Fibroblast of skin of abdomen (primary cell): ENCODE data around the gene BRD4.

Source experiments
- DNase-seq: peaks from one replicate; pipeline ENCODE4 v3.0.0-alpha.2; 2013

Gene BRD4

GRCh38 chr19:15313649-15314279, 18.6 kb downstream of the BRD4 start:
- DNase-seq, result no peak

DNA sequence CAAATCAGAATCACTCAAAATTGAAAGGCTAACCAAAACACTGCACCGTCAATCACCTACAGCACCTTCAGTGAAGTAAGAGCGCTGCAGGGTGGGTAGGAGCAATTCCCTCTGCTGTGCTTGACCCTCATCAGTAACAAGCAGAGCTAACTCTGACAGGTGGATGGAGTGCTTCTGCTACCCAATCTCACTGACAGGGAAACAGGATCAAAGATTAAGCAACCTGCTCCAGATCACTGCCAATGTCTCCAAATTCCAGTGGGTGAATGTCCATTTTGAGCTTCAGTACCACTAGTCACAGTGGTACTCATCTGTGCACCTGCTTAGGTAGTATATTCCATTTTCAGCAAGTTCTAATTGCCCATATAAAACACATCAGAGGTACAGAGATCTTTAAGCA, 25.2 kb downstream of the BRD4 start:
- DNase-seq, result no peak

DNA sequence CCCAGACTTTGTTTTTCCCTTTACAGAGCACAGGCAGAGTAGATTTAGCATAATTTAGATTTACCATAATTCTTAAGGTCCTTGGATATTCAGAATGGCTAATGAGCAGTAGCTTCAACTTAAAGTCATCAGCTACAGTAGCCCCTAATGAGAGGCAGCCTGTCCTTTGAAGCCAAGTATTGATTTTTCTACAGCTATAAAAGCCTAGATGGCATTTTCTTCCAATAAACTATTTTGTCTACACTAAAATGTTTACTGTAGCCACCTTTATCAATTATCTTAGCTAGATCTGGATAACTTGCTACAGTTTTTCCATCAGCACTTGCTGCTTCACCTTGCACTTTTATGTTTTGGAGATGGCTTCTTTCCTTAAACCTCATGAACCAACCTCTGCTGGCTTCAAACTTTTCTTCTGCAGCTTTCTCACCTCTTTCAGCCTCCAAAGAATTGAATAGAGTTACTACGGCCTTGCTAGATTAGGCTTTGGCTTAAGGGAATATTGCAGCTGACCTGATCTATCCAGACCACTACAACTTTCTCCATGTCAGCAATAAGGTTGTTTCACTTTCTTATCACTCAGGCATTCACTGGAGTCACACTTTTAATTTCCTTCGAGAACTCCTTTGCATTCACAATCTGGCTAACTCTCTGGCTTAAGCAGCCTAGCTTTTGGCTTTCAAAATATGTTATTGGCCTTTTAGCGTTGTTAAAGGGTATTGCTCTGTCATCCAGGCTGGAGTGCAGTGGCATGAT, 26.6 kb downstream of the BRD4 start:
- DNase-seq, result no peak

DNA sequence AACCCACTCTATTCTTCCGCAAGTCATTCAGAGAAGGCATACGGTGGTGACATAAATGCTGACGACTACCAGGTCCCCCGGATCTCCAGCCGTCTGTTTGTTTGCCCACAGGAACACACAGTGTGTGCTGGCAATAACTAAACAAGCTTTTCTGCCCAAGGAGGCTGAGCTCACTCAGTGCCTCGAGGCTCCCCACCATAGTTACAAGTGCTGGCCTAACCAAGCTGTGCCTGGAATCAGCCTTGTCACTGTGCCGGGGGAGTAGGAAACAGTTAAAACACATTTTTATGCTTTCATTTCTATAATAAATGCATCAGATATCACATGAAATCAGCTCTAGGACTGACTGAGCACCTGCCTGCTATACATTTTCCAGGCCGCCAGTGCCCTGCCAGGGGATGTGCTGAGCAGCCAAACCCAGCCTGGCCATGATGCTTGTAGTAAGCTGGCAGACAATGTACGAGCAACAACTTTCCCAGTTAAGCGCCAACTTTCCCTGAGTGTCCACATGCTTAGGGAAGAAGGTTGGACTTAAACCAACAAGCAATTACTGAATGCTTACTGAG, 28.1 kb downstream of the BRD4 start:
- DNase-seq, result no peak

GRCh38 chr19:15303105-15303780, 29.1 kb downstream of the BRD4 start:
- no peak for DNase-seq

GRCh38 chr19:15300533-15301197, 31.7 kb downstream of the BRD4 start:
- peak; percentile 92 for DNase-seq

DNA sequence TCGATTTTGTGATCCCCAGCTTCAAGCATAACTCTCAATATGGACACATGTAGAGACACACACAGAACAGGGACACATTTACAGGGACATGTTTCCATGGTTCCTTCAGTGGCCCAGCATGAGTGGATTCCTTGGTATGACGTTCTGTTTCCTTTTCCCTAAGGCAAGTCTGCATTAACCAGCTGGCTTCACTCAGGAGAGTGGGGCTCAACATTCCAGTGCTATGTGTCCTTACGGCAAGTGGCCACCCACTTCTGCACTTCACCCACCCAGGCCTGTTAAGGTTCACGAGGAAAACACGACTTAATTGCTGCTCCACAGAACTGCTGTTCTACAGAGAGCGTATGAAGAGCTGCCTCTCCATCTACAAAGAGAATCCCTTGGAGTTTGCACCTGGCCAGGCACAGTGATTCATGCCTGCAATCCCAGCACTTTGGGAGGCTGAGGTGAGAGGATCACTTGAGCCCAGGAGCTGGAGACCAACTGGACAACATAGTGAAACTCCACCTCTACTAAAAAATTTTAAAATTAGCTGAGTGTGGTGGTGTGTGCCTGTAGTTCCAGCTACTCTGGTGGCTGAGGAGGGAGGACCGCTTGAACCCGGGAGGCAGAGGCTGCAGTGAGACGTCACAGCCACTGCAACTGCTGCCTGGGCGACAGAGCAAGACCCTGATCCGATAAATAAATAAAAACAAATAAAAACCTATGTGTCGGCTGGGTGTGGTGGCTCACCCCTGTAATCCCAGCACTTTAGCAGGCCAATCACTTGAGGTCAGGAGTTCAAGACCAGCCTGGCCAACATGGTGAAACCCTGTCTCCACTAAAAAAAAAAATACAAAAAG, 32.5 kb downstream of the BRD4 start:
- DNase-seq, result peak; percentile 84

DNA sequence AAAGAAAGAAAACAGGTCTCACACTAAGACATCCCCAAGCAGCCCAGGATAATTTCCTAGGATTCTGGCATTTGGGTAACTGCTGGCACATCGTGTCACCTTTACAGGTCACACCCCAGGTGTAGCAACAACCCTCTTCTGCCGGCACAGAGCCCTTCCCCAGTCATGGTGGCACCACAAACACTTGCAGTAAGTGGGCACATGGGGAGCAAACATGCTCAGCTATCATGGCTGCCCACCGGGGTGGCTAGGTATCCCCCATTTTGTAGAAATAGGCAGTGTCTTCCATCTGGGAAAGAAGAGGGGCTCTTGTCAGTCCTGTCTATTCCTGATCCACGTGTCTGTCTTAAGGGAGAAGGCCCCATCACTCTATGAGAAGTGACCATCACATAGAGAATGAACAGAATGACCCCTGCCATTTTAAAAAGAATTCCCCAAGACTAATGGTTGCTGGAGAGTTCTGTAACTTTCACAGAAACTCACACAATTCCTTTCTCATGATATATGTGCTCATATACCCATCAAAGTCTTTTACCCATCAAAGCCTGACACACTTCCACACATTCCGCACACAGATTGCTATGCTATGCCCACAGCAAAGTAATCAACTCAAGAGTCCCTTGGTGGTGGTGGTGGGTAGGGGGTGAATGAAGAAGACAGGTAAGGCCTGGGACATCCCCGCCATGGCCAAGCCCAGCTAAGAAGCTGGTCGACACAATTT, 33.3 kb downstream of the BRD4 start:
- DNase-seq, result no peak

DNA sequence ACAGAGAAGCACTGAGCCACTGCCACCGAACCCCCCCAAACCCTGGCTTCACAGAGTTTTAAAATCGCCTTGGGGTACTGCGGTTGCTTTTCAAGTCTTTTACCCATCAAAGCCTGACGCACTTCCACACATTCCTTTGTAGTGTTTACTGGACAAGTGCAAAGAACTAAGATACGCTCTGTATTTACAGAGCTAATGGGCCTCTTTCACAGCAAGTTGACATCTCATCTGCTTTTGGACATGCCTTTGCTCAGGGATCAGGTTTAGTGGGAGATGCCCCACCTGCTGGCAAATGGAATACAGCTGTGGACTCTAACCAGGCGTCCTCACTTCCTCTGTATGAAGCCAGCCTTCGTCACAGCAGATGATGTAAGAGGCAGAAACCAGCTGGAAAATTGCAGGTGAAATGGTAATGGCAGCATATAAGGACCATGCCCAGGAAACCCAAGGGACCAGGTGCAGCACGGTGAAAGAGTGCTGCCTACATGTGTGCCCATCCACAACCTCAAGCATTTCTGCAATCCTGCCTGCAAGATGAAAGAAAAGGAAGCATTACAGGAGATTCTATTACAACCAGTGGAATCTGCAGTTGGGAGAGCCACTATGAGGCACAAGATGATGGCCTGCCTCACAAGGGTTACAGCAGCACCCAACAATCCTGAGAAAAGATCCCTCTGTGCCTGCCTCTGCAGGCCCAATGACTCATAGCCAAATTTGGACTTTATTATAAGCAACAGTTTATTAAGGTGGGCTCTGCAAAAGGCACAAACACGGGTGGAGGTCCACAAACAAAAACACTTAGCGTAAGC, 34.7 kb downstream of the BRD4 start:
- peak; percentile 73 for DNase-seq

DNA sequence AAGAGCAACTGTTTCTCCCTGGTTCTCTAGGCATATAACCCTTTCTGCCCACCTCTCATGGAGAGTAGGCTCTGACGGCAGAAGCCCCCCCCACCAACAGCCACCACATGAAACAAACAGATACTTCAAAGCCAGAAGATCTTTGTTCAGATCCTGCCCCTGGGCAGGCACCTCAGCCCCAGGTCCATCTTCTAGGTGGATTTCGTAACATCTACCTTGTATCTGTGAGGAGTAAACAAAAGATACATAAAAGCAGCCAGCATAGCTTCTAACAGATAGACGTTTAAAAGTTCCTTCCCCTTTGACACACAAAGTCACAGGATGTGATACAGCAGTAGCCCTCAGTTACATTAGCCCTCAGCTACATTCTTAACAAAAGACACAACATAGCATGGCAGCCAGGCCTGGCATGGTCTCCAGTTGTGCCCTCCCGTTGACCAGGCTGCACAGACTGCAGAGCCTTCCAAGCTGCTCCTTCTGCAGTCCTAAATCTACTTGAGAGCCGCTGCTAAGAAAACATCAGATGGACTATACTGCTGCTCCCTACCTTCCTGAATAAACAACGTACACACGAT, 35.4 kb downstream of the BRD4 start:
- DNase-seq, result no peak

DNA sequence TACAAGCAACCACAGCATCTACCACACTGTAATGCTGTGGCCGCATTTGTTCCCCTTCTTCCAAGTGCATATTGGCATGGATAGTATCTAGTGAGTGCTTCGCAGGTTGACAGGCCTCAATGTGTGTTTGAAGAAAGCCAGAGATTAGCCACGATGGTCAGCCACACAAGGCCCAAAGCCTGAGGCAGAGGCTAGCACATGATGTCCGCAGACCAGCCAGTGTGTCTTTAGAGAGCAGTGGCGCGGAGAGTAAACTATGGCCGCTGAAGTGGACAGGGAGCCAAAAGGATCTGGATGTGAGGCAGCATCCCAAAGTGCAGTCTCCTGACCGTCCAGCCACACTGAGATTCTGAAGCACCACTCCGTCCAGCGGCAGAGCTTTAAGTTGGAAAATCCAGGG, 36.0 kb downstream of the BRD4 start:
- no peak for DNase-seq

DNA sequence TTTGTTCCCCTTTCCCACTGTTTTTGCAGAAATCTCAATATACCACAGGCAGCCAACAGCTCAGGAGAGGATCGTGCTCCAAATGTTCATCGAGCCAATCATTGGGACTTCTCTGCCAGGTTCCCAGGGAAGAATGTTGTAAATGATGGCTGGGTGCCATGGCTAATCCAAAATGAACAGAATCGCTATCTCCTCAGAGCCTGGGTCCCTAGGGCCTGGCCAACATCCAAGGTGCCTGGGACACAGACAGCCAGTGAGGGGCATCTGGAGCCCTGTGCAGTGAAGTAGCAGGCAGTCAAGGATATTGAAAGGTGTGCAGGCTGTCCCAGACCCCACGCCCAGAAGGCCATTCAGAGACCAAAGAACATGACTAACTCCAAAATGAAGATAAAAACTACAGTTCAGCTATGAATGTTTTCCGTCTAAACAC, 37.8 kb downstream of the BRD4 start:
- no peak for DNase-seq

DNA sequence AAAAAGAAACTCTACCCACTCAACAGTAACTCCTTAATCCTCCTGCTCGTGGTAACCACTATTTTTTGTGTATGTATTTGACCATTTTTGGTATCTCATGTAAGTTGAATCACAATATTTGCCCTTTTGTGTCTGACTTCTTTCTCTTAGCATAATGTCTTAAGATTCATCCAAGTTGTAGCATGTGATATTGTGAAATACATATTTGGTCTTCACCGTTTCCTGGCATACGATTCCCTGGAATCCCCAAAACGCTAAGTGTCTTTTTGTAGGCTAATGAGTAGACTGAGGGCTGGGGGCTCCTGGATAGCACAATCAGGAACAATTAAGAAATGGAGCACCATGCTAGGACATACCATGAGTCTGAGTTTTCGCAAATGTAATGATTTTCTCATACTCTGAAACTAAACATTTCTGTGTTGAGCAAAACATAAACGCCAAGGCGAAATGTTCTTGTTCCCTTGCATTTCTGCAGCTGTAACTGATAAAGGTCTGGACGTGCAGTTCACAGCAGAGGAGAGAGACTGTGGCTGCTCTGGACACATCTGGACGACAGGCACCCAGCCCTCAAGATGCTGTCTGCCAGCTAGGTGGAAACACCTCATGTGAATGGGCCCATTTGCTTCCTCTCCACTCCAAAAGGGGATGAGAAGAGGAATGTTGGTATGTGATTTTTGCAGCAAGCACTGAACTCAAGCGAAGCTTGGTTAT, 38.4 kb downstream of the BRD4 start:
- peak; percentile 69 for DNase-seq

DNA sequence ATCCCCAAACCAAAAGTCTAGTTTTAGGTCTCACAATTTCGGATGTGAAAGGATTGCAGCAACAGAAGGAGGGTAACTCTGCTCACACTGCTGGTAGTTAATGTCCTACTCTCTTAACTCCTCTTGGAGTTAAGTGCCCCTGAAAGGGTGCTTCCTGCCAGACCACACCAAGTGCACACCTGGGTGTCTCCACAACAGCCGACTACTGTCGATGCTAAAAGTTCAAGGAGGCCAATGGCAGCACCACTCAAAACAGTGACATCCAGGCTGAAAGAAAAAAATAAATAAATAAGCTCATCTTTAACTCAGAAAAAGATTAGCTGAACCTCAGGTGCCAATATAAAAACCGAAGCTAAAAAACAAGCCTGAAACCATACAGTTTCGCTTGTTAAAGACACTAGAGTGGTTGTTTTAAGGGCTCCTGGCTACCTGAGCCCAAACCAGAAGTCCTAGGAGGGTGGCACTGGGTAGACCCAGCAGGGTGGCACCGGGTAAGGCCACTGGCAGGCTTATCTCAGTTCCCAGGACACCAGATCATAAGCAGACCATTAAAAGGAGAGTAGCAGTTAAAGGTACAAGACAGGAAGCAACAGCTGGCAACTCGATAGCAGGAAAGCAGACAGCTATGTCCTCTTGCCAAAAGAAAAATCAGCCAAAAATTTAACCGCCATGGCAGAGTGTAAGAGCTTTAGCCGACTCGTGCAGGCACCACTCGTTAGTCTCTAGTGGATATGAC, 39.3 kb downstream of the BRD4 start:
- DNase-seq, result no peak

DNA sequence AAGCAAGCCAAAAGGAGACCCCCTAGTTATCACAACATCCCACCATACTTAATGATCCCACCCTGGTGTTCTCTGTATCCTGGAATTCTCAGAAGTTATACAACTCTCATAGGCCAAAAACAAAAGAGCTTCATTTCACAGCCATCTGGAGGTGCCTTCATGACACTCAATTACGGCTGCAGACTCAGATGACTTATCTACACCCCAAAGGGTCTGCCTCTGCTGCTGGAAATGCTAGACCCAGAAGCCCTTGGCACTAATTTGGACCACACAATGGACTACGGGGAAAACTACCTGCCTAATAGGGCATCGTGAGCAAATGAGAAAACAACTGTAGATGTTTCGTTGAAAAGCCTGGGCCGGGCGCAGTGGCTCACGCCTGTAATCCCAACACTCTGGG, 40.2 kb downstream of the BRD4 start:
- no peak for DNase-seq

GRCh38 chr19:15291548-15292021, 40.8 kb downstream of the BRD4 start:
- peak; percentile 55 for DNase-seq

- DNase-seq, result peak; percentile 65
These were observed 41.2 kb downstream of the BRD4 start for GRCh38 chr19:15291089-15291488.

DNA sequence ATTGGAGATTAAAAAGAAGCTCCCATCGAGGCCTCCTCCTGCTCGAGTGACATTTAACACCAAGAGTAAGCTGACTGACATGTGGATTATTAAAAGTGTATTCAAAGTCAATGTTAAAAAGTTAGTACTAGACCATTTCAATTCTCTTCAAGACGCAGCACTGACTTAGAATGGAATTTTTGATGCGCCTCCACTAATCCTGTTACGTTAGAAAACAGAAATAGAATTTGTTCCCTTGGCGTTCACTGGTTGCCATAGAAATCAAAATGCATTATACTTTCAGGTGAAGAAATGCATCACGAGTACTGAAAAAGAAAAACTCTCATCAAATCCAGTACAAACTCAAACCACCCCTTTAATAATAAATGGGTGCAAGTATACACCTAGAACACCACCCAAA, 42.2 kb downstream of the BRD4 start:
- DNase-seq, result no peak
